Hematopoietic multipotent progenitor cell treated with erythropoietin and hydrocortisone succinate and interleukin-3 and kit ligand, for 6 days (in vitro differentiated cells): ENCODE measurements around the gene CSRNP2.
"Not testable (repeated sequence)": the region's sequence is repeated elsewhere in the genome, so short reads cannot be mapped to it uniquely, and the experiment has no call there.

Experiments used
- DNase-seq: peaks from one replicate; pipeline ENCODE4 v3.0.0-alpha.2; 2015

Gene CSRNP2

DNA sequence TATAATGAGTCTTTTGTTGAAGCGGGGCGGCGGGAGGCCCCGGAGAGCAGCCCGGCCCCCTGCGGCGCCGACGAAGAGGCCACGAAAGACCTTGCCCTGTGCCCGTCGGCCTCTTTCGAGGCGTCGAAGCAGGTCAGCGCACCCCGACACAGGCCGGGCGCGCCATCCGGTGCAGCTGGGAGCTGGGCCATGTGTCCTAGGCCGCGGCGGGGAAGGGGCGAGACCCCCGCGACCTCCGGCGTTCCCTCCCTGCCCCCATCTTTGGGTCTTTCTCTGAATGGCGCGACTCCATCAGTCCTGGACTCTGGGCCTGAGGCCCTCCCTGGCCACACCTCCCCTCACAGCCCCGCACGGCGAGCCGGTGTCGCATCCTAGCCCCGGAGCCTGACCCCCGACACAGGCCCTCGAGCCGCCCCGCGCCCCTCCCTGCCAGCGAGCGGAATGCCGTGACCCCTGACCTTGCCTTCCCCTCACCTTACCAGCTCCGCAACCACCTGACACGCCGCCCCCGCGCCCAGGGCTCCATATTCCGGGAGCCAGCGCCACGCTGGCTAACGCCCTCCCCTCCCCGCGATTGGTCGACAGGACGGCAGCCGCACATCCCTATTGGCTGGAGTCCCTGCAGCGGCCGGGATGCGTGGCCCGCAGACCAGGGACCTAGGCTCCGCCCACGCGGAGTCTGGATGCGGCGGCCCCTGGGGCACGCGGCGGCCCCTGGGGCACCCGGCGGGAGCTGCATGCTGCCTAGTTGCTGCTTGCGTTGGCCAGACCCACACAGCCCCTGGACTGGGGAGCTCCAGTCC, 57.4 kb downstream of the CSRNP2 start, which contains the start of gene SLC11A2:
Gene SLC11A2, minus strand, starts transcription at position 549 of the 803 bp plus-strand sequence. CDS start 15,656 bp downstream, outside the sequence.
- DNase-seq = peak; percentile 98

DNA sequence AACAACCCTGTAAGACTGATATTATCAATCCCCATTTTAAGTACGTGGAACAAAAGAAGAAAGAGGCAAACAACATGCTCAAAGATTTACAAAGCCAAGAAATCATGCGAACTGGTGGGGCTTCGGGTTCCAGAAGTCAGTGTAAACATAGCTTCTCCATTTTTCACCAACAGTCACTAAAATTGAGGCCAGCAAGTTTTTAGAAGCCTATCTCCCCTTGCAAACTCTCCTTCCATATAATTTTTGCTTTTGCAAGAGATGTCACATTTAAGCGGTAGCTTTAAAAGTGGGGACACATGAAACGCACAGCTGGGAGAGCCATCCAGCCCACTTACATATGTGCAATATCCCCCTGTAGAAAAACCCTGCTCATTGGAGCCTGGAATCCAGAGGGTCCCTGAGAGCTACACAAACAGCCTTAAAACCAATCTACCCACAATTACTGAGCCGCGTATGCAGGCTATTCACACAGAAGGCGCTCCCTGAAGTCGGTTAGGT, 58.0 kb downstream of the CSRNP2 start:
- peak; percentile 43 for DNase-seq

- no peak for DNase-seq
These were observed 59.6 kb downstream of the CSRNP2 start for GRCh38 chr12:51023625-51024382.

DNA sequence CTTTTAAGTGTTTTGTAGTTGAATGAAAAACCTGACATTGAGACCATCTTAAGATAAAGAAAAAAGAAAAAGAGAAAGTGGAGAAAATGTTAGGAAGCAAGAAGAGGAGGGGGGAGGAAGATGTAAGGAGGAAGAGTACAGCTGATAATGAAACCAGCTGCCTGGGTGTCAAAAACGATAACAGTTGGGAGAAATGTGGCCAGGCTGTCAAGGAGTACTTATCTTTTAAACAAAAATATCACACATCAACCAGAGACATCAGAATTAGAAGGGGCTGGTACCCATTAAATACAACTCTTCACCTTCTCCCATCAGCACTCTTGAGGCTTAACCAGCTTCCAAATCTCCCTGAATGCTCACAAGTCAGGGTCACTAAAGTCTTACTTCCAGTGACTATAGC, 61.7 kb downstream of the CSRNP2 start:
- DNase-seq = peak; percentile 87

DNA sequence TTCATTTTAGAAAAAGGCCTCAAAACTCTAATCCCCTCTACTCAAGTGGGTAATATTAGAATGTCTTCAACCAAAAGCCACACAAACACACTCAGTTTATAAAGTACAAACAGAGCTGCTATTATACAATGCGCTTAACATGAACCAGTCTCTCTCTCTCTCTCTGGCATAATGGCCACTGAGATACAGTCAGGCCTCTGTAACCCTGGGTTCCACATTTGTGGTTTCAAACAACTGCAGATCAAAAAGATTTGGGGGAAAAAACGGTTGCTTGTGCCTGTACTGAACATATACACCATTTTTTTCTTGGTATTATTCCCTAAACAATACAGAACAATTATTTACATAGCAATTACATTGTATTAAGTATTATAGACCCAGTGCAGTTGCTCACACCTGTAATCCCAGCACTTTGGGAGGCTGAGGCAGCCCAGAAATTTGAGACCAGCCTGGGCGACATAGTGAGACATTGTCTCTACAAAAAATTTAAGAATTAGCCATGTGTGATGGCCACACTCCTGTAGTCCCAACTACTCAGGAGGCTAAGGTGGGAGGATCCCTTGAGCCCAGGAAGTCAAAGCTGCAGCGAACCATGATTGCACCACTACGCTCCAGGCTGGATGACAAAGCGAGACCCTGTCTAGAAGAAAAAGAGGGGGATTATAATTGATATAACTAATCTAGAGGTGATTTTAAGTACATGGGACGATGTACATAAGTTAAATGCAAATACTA, 62.8 kb downstream of the CSRNP2 start:
- peak; percentile 94 for DNase-seq

GRCh38 chr12:51019927-51020326, 63.5 kb downstream of the CSRNP2 start:
- DNase-seq = no peak

DNA sequence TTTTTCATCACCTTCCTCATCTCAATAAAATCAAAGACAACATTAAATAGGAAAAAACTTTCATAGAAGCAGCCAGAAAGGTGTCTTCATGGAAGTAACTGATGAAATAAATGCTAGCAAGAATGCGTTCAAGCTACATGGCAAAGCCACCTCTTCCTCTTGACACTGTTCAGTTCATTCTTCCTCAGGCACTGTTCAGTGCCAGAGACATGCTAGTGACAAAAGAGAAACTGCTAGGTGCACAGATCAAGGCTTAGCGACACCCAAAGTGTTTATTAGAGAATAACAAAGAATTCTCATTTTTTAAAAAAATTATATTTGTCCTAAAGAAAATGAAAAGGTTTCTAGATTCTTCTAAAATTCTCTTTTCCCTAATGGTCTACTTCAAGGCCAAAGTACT, 64.4 kb downstream of the CSRNP2 start:
- no peak for DNase-seq

DNA sequence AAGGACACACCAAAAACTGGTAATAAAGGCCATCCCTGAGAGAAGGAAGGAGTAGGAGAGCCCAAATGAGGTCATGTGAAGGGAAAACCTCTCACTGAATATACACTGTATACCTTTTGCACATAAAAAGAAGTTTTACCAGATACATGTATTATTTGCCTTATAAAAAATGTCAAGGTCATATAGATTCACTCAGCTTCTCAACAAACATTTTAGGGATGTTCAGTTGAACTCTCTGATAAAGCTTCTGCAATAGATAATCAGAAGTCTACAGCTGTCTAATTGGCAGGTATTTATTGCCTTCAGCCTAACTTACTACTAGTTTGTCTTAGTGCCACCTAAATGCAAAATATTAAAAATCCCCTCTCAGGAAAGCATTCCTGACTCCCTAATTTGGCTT, 65.9 kb downstream of the CSRNP2 start:
- peak; percentile 64 for DNase-seq

- not testable (repeated sequence) for DNase-seq
These were observed 68.9 kb downstream of the CSRNP2 start for GRCh38 chr12:51014467-51014866.

- no peak for DNase-seq
These were observed 70.0 kb downstream of the CSRNP2 start for GRCh38 chr12:51013441-51013840.

- peak; percentile 72 for DNase-seq
These were observed 70.7 kb downstream of the CSRNP2 start for GRCh38 chr12:51012570-51013236.

DNA sequence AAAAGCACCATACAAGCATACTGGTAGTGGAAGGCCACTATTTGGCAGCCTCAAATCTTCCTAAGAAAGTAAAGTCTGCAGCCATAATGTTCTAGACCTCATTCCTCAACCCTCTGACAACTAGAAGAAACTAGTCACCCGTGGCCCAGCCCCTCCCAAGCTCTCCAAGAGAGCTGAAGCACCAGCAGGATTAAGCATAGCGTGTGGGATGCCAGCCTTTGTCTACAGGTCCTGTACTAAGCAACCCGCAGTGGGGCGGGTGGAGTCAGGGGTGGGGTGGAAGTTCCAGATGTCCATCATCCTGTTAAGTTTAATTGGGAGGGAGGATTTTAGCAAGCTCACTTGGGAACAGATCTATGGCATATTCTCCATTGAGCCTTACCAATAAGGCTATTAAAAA, 71.4 kb downstream of the CSRNP2 start:
- DNase-seq = peak; percentile 40
